Esophagus squamous epithelium (tissue), 5 donors: ENCODE measurements around the gene TMEM176A. TPM values are rescaled to one million over a fixed set of nuclear protein-coding genes. Genes with fewer than 3 reads are reported as not detected.

ENCODE experiments used
- DNase-seq: peaks from one replicate; lab custom pipeline; 2025; lab: John Stamatoyannopoulos, UW
- H3K27ac ChIP-seq, 4 donors: fragments of 200-600 bp; sonication (generic); one replicate each; pipeline ENCODE4 v1.5.1; 2016 to 2019; ENCODE audit warnings: mild to moderate bottlenecking in 1 of 4
- H3K27me3 ChIP-seq, 4 donors: fragments of 200-600 bp; sonication (generic); 1 replicate in 3 of 4; 2 replicates in 1 of 4; pipeline versions ENCODE4 v1.5.1 to v1.6.0; 2017 to 2021; ENCODE audit warnings: antibody characterized with exemption in 1 of 4
- H3K36me3 ChIP-seq, 3 donors: fragments of 200-600 bp; sonication (generic); one replicate each; pipeline ENCODE4 v1.5.1; 2016 to 2019
- H3K4me1 ChIP-seq, 3 donors: fragments of 200-600 bp; sonication (generic); one replicate each; pipeline ENCODE4 v1.5.1; 2017 to 2019
- H3K4me3 ChIP-seq, 4 donors: fragments of 200-600 bp; sonication (generic); 1 replicate in 3 of 4; 2 replicates in 1 of 4; pipeline ENCODE4 v1.5.1; 2016 to 2019; ENCODE audit warnings: mild to moderate bottlenecking in 2 of 4, moderate library complexity in 1 of 4
- H3K9me3 ChIP-seq, 3 donors: fragments of 200-600 bp; sonication (generic); one replicate each; pipeline ENCODE4 v1.5.1; 2016 to 2019
- POLR2A ChIP-seq, 4 donors: fragments of 450-650 bp; IDR thresholded peaks; one replicate each; pipeline ENCODE4 v1.6.1; 2017; ENCODE audit warnings: antibody characterized with exemption in 4 of 4, mild to moderate bottlenecking in 4 of 4, moderate library complexity in 3 of 4
- WGBS, 2 donors: methylation state at CpG; one replicate each; pipeline ENCODE4 v1.1.5; 2018; 5-methylcytosine and 5-hydroxymethylcytosine counted together
- intact Hi-C: fragments of 100-400 bp; cut with DNase I; formaldehyde crosslinking; loops from one replicate; pipeline ENCODE4 v1.15.0; 2022
- total RNA-seq, 4 donors: library from RNA; depleted of rRNA; stranded (reverse); fragments of >200 nt; gene quantifications; one replicate each; pipeline ENCODE4 v1.1.0, GENCODE V29; 2016
- TF ChIP-seq, protein P1 (sequence below), 6 experiments: fragments of 450-650 bp in 4 of 6; fragments of 200-600 bp in 2 of 6; sonication (generic) in 2 of 6; IDR thresholded peaks; one replicate each; pipeline ENCODE4 v1.5.1; 2016 to 2019; ENCODE audit warnings: antibody characterized with exemption in 6 of 6, mild to moderate bottlenecking in 4 of 6, moderate library complexity in 4 of 6
- donor health status: DM: yes; HTN: yes; CAD: no.

Gene TMEM176A
- total RNA-seq, 4 donors from 2014 or later = 2.5 to 35.5 (median 10.7) TPM

DNA sequence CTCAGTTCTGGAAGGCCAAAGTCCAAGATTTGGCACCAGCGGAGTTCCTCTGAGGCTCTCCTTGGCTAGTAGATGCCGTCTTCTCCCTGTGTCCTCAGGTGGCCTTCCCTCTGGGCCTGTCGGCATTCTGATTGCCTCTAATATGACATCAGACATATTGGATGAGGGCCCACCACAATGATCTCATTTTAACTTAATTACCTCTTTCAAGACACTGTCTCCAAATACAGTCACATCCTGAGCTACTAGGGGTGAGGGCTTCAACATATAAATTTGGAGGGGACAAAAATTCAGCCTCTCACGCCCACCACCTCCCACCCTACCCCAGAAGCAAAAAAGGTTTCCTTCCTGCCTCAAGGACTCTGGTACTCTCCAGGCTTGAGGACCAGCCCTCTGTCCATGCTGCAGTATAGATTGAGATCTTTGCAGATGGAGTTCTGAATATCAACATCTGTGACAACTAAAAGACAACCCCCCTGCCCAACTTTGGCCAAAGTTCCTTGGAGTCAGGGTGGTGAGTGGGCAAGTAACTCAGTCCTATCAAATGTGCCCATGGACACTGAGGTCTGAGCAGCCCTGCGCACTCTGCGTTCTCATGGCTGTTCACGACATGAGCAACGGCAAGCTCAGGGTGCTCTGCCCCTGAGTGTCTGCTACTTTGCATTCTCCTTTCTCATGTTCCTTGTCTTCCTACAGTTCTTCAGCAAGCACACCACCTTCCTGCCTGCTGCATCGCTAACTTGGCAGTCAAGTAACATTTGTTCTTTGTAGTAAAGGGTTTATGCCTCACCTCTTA, 11.9 kb upstream of the TMEM176A start:
- Histone ChIP-seq H3K9me3 (no peaks in the 10 kb centered on the region), H3K4me1 (peaks cover 4 to 47% (median 35%) of the 10 kb centered on the region in 3 donors), H3K36me3 (peaks cover 0 to 4% (median 0%) of the 10 kb centered on the region in 3 donors), H3K4me3 (no peak overlapping the region), H3K27me3 (peaks cover 0 to 15% (median 0%) of the 10 kb centered on the region in 4 donors), H3K27ac (peak overlapping the region; percentile 62 to 89 (median 78))
- intact Hi-C loops = no loop called here
- TF ChIP-seq POLR2A (IDR thresholded peaks at IDR 0.05) = no peak
- TF ChIP-seq, protein P1, sequence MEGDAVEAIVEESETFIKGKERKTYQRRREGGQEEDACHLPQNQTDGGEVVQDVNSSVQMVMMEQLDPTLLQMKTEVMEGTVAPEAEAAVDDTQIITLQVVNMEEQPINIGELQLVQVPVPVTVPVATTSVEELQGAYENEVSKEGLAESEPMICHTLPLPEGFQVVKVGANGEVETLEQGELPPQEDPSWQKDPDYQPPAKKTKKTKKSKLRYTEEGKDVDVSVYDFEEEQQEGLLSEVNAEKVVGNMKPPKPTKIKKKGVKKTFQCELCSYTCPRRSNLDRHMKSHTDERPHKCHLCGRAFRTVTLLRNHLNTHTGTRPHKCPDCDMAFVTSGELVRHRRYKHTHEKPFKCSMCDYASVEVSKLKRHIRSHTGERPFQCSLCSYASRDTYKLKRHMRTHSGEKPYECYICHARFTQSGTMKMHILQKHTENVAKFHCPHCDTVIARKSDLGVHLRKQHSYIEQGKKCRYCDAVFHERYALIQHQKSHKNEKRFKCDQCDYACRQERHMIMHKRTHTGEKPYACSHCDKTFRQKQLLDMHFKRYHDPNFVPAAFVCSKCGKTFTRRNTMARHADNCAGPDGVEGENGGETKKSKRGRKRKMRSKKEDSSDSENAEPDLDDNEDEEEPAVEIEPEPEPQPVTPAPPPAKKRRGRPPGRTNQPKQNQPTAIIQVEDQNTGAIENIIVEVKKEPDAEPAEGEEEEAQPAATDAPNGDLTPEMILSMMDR (IDR thresholded peaks at IDR 0.05) = no peak
- no peak for DNase-seq
- 59 to 71% methylated on average over 9 of the region's 9 CpGs for WGBS, 2 donors

DNA sequence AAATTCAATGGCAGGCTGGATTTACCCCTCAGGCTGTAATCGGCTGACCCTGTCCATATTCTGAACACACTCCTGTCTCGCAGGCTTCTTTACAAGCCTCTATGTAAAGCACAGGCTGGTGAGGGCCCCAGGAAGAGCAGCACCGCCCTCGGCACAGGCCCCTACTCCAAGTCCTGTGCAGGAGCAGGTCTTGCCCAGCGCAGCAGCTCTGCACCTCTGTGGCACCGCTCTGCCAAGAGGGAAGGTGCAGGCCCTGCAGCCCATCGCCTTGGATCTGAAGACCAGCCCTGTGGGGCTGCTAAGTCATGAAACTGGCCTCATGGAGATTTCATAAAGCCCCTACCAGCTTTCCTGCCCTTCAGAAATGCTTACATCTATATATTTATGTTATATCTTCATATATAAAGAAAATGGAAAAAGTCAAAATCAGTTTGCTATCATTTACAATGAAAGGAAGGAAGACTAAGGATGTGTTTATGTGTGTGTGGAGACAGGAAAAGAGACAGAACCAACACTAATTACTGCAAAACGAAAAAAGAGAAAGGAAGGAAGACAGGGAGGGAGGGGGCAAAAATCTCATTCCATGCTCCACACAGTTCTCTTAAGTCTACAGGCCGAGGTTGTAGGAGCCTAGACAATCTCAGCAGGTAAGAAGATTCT, 10.0 kb upstream of the TMEM176A start:
- H3K9me3 ChIP-seq = no peaks in the 10 kb centered on the region
- H3K36me3 ChIP-seq = peaks cover 0 to 4% (median 0%) of the 10 kb centered on the region in 3 donors
- peaks cover 0 to 28% (median 20%) of the 10 kb centered on the region in 3 donors for H3K4me1 ChIP-seq
- TF ChIP-seq, protein P1 (IDR thresholded peaks at IDR 0.05) = no peak
- no peak for TF ChIP-seq POLR2A (IDR thresholded peaks at IDR 0.05)
- 56 to 64% methylated on average over 5 to 7 of the region's 9 CpGs for WGBS, 2 donors
- H3K4me3 ChIP-seq = no peak overlapping the region
- DNase-seq = no peak
- H3K27ac ChIP-seq = no peak overlapping the region
- intact Hi-C loops = no loop called here
- peaks cover 0 to 26% (median 0%) of the 10 kb centered on the region in 4 donors for H3K27me3 ChIP-seq

DNA sequence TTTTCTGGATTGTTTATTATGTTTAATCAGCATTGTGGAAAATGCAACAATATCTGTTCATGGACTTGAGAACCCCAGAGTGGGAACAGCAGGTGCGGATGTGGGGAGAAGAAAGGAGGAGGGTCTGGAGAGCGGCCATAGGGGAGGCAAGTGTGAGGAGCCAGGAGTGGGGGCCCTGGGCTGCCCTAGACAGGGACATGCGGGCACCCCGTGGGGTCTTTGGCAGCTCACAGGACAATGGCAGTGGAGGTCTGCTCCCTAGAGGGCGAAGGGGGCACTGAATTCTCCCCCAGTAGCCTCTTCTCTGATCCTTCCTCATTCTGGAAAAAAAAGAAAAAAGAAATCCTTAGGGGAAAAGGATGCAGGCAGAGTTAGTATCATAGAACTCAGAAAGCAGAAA, 9.3 kb upstream of the TMEM176A start:
- peaks cover 0 to 26% (median 20%) of the 10 kb centered on the region in 3 donors for H3K4me1 ChIP-seq
- H3K4me3 ChIP-seq = no peak overlapping the region
- H3K9me3 ChIP-seq = no peaks in the 10 kb centered on the region
- H3K27ac ChIP-seq = no peak overlapping the region
- WGBS, 2 donors = 67 to 78% methylated on average over 5 of the region's 5 CpGs
- H3K27me3 ChIP-seq = peaks cover 0 to 32% (median 0%) of the 10 kb centered on the region in 4 donors
- H3K36me3 ChIP-seq = peaks cover 0 to 4% (median 0%) of the 10 kb centered on the region in 3 donors
- intact Hi-C loops = no loop called here
- no peak for TF ChIP-seq POLR2A (IDR thresholded peaks at IDR 0.05)
- TF ChIP-seq, protein P1 (IDR thresholded peaks at IDR 0.05) = no peak
- DNase-seq = no peak

DNA sequence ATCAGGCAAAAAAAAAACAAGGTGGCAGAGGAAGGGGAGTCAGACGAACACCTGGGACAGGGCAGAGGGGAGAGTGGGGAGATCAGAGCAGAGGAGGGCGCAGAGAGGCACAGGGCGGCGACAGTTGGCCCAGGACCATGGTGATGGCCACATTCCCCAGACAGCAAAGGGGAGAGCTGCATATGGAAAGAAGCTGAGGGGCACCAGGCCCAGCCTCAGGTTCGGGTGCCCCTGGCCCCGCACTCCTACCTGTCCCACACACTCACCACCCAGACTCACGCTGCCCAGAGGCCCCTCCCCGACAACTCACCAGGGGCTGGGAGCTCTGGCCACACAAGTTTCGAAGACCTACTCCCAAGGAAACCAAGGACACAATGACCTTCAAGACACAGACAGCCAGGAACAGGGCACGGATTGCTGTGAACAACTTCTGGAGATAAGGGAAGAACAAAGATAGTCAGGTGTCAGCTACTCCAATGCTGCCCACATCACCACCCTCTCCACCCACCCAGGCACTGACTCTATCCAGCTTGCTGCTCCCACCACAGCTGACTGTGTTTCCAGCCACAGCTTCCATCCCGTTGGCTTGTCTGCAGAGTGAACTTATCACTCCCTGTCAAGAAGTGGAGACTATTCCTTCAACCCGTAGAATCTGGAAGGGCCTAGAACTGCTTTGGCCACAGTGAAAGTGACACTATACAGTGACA, 8.7 kb upstream of the TMEM176A start:
- Histone ChIP-seq H3K27ac (no peak overlapping the region), H3K36me3 (peaks cover 0 to 4% (median 0%) of the 10 kb centered on the region in 3 donors), H3K9me3 (no peaks in the 10 kb centered on the region), H3K27me3 (peaks cover 0 to 30% (median 0%) of the 10 kb centered on the region in 4 donors), H3K4me3 (no peak overlapping the region), H3K4me1 (peaks cover 0 to 23% (median 17%) of the 10 kb centered on the region in 3 donors)
- intact Hi-C loops = no loop called here
- DNase-seq = no peak
- TF ChIP-seq, protein P1 (IDR thresholded peaks at IDR 0.05) = no peak
- TF ChIP-seq POLR2A (IDR thresholded peaks at IDR 0.05) = no peak
- WGBS, 2 donors = 79 to 81% methylated on average over 9 to 11 of the region's 12 CpGs
